HG03095 (cell line): ENCODE results near the gene DCLRE1A.

Source experiments
- ATAC-seq: cut with Tn5 transposase; IDR thresholded peaks from one replicate; pipeline ENCODE4 v1.9.1; 2021; ENCODE audit warnings: moderate library complexity; ENCODE audit not compliant: unreplicated experiment

DCLRE1A gene

GRCh38 chr10:113854013-113854760 is at the start of gene DCLRE1A, which contains the start of gene NHLRC2:
DCLRE1A (minus strand) TSS chr10:113854082; CDS start chr10:113853182, 900 bp downstream.
NHLRC2 (plus strand) TSS chr10:113854661; CDS start chr10:113854873, 212 bp downstream.
- peak; percentile 33 for ATAC-seq

DNA sequence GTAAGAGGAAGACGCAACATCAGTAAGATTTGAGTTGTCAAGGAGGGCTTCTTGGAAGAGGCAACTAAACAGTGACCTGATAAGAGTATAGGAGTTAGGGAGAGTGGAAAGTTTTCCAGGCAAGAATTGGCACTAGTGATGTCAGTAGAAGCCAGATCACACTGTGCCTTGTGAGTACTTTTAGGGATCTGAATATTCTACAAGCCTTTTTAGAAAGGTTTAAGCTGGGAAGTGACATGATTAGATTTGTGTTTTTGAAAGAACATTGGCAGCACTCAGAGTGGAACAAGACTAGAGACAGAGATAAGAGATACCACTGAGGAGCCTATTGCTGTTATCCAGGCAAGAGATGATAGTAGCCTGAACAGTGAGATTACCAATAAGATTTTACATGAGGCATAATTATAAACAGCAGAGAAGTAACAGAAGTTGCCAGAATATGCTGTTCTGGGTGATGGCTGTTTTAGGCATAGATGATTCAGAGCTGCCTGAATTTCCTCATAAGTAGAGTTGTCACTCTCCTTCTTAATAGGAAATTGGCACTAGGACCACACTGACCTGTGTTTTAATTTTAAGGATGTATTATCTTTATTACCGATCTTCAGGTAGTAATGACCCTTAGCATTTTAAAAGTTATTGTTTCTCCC is 46.2 kb upstream of the DCLRE1A start:
- no peak for ATAC-seq

DNA sequence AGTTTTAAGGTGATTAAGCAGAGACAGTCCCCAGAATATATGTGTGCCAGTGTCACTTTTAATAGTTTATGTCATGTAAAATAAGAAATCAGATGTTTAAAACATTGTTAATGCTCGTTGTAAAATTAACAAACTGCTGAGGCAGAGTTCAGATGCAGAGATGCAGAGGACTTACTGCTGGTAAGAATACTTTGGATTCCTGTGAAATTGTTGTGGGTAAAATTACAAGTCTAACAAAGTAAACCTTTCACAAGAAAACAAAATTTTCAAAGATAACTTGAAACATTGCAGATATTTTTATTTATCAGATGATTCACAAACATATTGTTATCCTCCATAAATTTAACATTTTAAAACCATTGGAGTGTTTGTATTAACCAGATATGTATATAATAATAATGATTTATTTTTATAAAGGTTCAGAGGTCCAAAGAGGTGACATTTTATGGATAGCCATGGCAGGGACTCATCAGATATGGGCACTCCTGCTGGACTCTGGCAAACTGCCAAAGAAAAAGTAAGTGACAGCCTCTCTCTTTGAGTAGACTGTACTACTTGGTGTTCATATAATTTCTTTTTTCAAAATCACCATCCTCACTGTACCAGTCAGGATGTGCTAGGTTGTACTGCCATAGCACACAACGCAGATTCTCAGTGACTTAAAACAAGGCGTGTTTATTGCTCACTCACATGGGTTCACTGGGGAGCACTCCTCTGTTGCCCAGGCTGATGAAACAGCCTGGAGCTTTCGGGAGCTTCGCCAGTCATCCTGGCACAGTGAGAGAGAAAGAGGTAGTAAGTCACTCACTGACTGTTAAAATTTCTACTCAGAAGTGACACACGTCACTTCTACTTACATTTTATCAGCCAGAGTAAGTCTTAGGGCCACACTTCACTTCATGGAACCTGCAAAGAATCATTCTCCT is 44.1 kb upstream of the DCLRE1A start:
- no peak for ATAC-seq

DNA sequence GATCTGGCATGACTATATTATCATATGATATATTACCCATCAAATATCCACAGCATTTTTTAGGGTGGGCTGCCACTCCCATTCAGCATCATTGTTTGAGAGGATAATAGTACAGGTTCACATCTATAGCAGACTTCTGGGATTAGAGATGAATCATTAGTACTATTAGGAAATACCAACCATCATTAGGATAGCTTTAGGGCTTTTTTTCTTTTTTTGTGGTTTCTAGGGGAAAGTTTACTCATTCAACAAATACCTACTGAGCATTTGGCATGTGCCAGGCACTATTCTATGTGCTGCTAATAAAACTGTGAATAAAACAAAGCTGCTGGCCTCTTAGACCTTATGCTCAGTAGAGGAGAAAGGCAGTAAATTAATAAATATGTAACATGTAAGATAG is 41.1 kb upstream of the DCLRE1A start:
- ATAC-seq = no peak

GRCh38 chr10:113894581-113894980 is 40.7 kb upstream of the DCLRE1A start:
- ATAC-seq = no peak

- ATAC-seq = no peak
Observed at GRCh38 chr10:113893570-113893969, 39.7 kb upstream of the DCLRE1A start.

GRCh38 chr10:113891476-113891875 is 37.6 kb upstream of the DCLRE1A start:
- ATAC-seq = no peak

GRCh38 chr10:113890769-113891168 is 36.9 kb upstream of the DCLRE1A start:
- ATAC-seq = no peak

GRCh38 chr10:113889911-113890310 is 36.0 kb upstream of the DCLRE1A start:
- no peak for ATAC-seq

DNA sequence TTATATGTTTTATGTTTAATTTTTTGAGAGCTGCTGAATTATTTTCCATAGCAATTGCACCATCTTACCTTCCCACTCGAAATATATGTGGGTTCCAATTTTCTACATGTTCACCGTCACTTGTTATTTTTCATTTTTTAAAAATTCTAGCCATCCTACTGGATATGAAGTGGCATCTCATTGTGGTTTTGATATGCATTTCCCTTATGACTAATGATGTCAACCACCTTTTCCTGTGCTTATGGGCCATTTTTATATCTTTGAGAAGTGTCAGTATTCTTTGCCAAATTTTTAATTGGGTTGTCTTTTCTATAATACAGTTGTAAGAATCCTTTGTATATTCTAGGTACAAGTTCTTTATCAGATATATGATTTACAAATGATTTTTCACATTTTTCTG is 28.4 kb upstream of the DCLRE1A start:
- ATAC-seq = no peak

DNA sequence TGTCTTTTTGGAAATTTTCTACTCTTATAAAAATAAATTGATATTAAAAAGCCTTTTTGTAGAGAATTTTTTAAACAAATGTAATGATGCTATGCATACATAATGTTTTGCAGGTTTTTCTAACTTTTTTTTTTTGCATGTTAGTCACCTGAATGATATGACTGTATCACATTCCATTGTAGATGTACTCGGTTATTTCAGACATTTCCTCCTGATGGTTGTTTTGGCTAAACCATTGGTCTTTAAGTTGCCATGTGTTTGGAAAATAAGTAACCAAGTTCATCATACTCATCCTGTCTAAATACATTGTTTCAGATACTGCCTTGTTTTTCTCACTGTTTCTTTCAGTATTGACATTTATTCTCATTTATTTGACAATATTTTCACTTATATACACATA is 26.4 kb upstream of the DCLRE1A start:
- ATAC-seq = no peak

DNA sequence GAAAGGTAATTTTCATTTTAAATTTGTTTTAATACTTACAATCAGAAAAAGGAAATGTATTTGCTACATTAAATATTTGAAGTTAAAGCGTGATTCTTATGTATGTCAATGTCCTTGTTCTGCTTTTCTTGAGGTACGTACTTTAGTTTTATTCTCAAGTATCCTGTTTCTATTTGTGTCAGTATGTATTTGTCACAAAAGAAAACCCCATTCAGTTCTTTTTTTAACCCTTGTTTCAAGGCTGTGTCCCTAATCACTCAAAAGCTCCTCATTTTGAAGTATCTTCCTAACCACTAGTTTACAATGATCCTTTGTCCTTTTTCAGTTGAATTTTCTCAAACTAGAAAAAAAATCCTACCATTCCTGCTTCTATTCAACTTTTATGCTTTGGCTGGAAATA is 25.8 kb upstream of the DCLRE1A start:
- peak; percentile 85 for ATAC-seq

GRCh38 chr10:113876461-113876860 is 22.6 kb upstream of the DCLRE1A start:
- ATAC-seq = no peak

GRCh38 chr10:113875212-113875611 is 21.3 kb upstream of the DCLRE1A start:
- no peak for ATAC-seq

GRCh38 chr10:113872139-113873030 is 18.5 kb upstream of the DCLRE1A start:
- ATAC-seq = no peak

GRCh38 chr10:113869789-113870188 is 15.9 kb upstream of the DCLRE1A start:
- ATAC-seq = no peak

DNA sequence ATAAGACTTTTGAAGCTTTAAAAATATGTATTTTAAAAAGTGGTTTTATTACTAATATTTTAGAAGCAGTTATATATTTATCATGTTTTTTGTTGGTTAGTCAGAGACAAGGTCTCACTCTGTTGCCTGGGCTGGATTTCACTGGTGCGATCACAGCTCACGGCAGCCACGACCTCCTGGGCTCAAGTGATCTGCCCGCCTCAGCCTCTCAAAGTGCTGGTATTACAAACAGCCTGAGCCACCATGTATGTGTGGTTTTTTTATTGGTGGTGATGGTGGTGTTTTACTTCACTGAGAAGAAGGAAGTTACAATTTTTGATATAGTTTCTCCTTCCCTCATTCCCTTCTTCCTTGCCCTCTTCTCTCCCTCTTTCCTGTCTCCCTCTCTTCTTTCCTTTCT is 14.0 kb upstream of the DCLRE1A start:
- no peak for ATAC-seq

GRCh38 chr10:113866551-113867394 is 12.9 kb upstream of the DCLRE1A start:
- ATAC-seq = no peak

DNA sequence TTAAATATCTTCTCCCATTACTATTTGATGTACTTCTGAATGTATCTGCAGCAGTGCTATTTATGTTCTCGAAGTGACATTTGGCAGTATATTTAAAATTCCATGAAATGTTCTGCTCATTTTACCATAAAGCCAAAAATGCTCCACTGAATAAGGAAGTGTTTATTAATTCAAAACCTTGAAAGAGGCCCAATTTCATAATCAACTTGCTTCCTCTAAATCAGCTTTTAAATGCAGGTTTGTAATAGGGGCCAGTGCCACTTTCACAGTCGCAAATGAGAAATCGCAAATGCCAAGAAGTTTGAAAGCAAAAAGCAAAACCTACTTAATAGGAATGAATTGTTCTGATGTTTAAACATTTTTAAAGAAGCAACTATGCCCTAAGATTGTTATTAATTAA is 12.0 kb upstream of the DCLRE1A start:
- ATAC-seq = no peak
